HG02798 (cell line): ENCODE data around the gene SEMA3C.

Source experiments
- ATAC-seq: cut with Tn5 transposase; IDR thresholded peaks from one replicate; pipeline ENCODE4 v1.9.1; 2021; ENCODE audit warnings: mild to moderate bottlenecking; ENCODE audit not compliant: unreplicated experiment, poor library complexity

Gene SEMA3C

GRCh38 chr7:80859272-80859970 is 59.4 kb downstream of the SEMA3C start:
- no peak for ATAC-seq

GRCh38 chr7:80858141-80858903 is 60.5 kb downstream of the SEMA3C start:
- ATAC-seq = peak; percentile 29

GRCh38 chr7:80856769-80857168 is 62.1 kb downstream of the SEMA3C start:
- no peak for ATAC-seq

GRCh38 chr7:80851896-80852476 is 66.9 kb downstream of the SEMA3C start:
- no peak for ATAC-seq

- ATAC-seq = no peak
Measured at GRCh38 chr7:80848841-80849240, 70.0 kb downstream of the SEMA3C start.

GRCh38 chr7:80847895-80848294 is 71.0 kb downstream of the SEMA3C start:
- ATAC-seq = no peak

GRCh38 chr7:80847027-80847426 is 71.8 kb downstream of the SEMA3C start:
- no peak for ATAC-seq

GRCh38 chr7:80844916-80845315 is 73.9 kb downstream of the SEMA3C start:
- no peak for ATAC-seq

GRCh38 chr7:80843018-80843677 is 75.7 kb downstream of the SEMA3C start:
- ATAC-seq = no peak

GRCh38 chr7:80842022-80842790 is 76.6 kb downstream of the SEMA3C start:
- ATAC-seq = no peak

- ATAC-seq = no peak
Measured at GRCh38 chr7:80841423-80841955, 77.4 kb downstream of the SEMA3C start.

GRCh38 chr7:80840681-80841080 is 78.2 kb downstream of the SEMA3C start:
- no peak for ATAC-seq

- no peak for ATAC-seq
Measured at GRCh38 chr7:80839855-80840254, 79.0 kb downstream of the SEMA3C start.

- ATAC-seq = no peak
Measured at GRCh38 chr7:80838643-80839042, 80.2 kb downstream of the SEMA3C start.

- no peak for ATAC-seq
Measured at GRCh38 chr7:80837345-80837744, 81.5 kb downstream of the SEMA3C start.

- ATAC-seq = no peak
Measured at GRCh38 chr7:80835251-80835650, 83.6 kb downstream of the SEMA3C start.

GRCh38 chr7:80833289-80834268 is 85.3 kb downstream of the SEMA3C start:
- ATAC-seq = no peak

- no peak for ATAC-seq
Measured at GRCh38 chr7:80832006-80832405, 86.8 kb downstream of the SEMA3C start.
